GM12872 (cell line): ENCODE measurements around the gene MINAR2.

Experiments
- CTCF ChIP-seq: IDR thresholded peaks from 3 replicates; pipeline ENCODE4 v1.5.1; 2011; ENCODE audit warnings: low read depth, mild to moderate bottlenecking, low read length, moderate library complexity; ENCODE audit not compliant: insufficient read depth

The MINAR2 gene

DNA sequence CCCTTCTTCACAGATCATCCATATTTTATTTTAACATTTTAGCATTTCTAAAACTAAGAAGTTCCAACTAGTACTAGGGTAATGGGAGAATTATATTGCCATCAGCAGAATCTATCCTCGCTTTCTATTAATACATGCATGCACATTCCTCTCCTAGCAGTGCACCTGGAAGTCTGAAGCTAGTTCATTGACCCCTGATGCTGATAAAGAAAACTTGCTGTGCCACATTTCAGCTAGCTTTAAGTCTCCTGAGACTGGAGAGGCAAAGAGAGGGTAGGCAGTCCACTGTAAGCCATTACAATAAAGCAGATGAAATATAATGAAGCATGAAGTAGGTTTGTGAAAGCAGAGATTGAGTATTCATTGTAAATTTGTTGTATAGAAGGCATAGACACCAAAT, 15.8 kb downstream of the MINAR2 start:
- TF ChIP-seq CTCF: no peak

DNA sequence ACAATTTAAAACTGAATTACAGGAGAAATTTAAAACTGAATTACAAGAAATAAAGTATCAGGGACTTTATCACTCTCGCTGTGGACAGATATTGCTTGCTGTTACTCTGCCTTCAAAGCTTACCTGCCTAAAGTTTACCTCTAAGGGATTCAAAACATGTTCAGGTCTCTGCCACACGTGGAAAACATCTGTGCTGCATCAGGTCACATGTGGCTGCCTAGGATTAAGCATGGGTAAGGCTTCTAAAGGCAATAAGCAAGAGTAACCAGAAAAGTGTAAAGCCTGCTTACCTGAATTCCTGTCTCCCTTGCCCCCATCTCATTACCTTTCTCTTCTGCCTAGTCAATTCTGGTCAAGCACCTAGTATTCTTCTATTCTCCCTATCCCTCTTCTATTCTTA, 18.9 kb downstream of the MINAR2 start:
- no peak for TF ChIP-seq CTCF

- TF ChIP-seq CTCF: peak; percentile 89
Measured at GRCh38 chr5:129767927-129768380, 20.1 kb downstream of the MINAR2 start.

DNA sequence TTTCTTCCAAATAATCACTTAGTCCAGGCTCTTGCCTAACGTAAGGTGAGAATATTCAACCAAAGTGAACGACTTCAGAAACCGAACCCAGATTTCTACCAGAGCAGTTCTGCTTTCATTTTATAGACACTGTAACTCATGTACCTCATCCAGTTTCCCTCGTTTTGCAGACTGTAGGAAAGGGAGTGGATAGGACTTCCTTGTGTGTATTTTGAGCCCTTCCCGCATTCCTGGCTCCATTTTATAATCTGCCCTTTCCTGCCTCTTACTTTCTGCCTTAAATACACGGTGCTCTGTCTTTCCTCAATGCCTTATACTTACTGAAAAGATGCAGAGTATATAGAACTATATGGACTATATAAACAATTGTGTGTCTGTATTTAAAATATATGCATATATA, 20.8 kb downstream of the MINAR2 start:
- TF ChIP-seq CTCF: no peak

DNA sequence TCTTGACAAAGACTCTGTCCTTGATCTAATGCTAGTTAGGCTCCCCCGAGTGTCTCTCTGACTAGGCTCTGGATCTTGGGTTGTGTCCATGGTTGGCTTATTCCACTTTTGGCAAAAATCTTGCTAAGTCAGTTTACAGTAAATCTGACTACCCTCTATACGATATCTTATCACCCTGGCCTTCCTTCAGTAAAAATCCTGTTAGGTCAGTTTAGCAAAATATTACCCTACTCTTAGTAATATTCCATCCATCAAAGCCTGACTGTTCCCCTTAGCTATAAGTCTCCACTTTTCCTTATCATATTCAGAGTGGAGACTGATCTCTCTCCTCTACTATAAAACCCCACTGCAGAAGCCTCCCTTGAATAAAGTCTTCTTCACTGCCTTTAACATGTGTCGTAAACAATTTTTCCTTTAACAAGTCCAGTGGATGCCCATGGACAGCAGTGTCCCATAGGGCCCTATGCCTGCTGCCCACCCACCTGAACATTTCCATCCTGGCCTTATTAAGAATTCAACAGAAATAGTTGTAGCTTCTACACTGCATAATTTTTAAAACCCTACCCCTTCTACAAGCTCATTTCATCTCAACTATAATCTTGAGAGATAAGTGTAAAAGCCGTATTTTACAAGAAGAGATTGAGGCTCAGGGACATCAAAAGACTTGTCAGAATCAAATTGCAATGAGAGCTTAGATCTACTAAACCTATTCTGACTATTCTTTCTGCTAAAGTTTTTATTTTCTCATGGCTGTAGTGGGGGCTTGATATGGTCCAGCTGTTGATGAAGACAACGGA, 22.3 kb downstream of the MINAR2 start:
- no peak for TF ChIP-seq CTCF

DNA sequence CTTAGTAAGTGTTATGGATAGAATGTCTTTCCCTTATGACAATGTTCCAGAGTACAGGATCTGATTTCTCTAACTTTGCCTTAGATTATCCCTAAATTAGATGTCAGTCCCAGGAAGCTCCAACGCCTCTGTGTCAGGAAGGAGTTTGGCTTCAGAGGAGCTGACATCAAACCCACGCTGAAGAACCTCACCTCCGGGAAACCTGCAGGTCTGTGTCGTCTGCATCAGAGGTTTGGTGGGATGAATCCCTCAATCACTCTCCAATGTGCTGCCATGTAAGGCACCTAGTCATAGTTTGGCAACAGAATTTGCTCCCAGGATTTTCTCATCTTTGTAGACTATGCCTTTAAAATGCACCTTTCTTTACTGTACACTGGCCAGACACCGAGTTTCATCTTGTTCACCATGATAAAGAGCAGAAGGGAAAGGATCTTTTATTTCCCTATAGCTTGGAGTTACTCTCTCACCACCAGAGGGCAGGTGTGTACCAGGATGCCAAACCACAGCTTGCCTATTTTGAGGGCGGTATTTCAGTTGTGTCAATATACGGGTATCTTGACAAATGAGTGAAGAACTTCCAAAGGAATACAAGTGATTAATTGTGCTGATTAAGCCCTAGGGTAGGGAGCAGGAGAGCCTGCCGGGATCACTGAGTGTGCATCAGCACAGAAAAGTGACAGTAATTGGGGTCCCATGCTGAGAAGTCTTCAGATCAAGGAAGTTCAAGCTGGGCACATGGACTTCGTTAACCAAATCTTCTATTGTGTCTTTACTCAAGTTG, 23.4 kb downstream of the MINAR2 start:
- TF ChIP-seq CTCF: peak; percentile 80

DNA sequence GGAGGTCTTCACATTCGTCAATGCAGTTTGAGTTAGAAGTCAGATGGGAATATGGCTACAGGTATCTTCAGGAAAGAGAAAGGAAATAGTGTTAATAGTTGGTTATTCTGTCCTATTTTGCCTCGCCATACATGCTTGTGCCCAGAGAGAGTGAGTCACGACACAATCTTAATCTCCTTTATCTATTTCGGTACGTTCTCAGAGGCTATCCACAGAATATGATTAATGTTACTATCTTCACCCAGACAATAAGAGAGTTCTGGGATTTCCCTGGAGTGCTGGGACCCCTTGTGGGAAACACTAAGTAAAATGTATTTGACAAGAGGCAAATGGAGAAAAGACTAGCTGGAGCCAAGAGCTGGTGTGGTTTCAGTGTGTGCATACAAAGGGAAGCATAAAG, 25.5 kb downstream of the MINAR2 start:
- no peak for TF ChIP-seq CTCF
